ENCODE data around the gene COL11A2. TPM values are rescaled to one million over a fixed set of nuclear protein-coding genes. Genes with fewer than 3 reads are reported as not detected.

COL11A2 gene
- total RNA-seq, 2 experiments from 2014 or later = 0.88 to 1.4 TPM

DNA sequence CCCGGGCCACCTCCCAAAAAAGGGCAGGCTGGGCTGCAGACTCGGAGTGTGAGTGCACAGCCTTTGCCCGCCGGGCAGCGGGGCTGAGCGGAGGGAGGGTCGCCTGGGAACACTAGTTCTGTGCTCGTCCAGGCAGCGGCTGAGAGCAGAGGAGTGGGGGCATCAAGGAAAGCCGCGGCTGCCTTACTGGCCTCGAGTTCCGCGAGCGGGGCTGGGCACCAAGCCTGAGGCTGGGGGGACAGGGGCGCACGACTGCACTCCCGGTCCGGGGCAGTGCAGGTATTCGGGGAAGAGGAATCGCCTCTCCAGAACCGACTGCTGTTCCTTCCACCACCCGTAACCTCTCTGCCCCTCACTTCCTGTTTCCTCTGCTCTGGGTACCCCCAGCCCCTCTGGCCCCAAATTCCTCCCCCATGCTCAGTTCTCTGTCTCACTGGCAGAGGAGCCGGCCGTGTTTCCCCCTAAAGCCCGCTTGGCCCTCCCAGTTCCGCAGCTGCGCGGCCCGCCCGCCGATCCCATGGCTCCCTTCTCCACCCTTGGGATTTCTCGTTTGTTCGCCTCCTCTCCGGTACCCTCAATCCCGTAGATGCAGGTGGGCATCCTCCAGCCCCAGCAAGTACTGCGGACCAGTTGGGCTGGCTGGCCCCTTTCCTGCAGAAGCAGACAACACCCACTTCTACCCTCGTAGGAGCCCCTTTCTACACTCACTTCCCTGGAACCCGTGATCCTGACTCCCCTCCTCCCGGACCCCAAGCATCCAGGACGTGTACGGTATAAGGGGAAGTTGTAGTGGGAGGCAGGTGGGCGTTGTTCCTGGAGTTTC, 21.1 kb upstream of the COL11A2 start:
- intact Hi-C loops (cut with micrococcal nuclease) = no loop called here
- peaks cover 29% of the 10 kb centered on the region for H3K4me1 Mint-ChIP-seq (ENCODE audit: low read depth)
- no peaks in the 10 kb centered on the region for H3K9me3 Mint-ChIP-seq
- CTCF ChIA-PET = interaction anchor here (0.7 to 1.4 kb wide), 2 partner anchors 33 to 35 kb away, joined by 3 to 4 read pairs; no protein-coding TSS in a partner anchor
- H3K27ac Mint-ChIP-seq = no peak overlapping the region
- H3K27me3 Mint-ChIP-seq (ENCODE audit: low read depth) = peaks cover 28% of the 10 kb centered on the region
- H3K36me3 Mint-ChIP-seq (ENCODE audit: low read depth) = peaks cover 21% of the 10 kb centered on the region
- peak overlapping the region; percentile 57 for H3K4me3 Mint-ChIP-seq
- peak; percentile 39 for DNase-seq

- intact Hi-C loops (cut with micrococcal nuclease) = no loop called here
- CTCF ChIA-PET = interaction anchor here (0.7 to 1.4 kb wide), 2 partner anchors 34 to 35 kb away, joined by 3 to 4 read pairs; no protein-coding TSS in a partner anchor
Measured at GRCh38 chr6:33212857-33213165, 20.5 kb upstream of the COL11A2 start.

DNA sequence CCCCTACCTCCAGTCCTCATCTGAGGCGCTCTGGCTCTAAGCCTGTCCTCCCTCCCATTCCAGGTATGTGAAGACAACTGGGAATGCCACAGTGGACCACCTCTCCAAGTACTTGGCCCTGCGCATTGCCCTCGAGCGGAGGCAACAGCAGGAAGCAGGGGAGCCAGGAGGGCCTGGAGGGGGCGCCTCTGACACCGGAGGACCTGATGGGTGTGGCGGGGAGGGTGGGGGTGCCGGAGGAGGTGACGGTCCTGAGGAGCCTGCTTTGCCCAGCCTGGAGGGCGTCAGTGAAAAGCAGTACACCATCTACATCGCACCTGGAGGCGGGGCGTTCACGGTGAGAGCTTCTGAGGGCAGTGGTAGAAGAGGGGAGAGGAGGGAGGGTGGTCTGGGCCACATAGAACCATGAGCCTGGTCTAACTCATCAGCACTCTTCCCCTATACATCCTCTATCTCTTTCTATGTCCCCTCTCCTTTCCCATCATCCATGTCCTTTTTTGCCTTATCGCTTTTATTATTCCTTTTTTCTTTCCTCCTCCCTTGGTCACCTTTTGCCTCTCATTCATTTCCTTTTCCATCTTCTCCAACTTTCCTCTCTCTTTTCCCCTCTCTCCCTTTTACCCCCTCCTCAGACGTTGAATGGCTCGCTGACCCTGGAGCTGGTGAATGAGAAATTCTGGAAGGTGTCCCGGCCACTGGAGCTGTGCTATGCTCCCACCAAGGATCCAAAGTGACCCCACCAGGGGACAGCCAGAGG, 19.6 kb upstream of the COL11A2 start:
- no peaks in the 10 kb centered on the region for H3K9me3 Mint-ChIP-seq
- DNase-seq = no peak
- no peak overlapping the region for H3K4me3 Mint-ChIP-seq
- peaks cover 21% of the 10 kb centered on the region for H3K36me3 Mint-ChIP-seq (ENCODE audit: low read depth)
- no peak overlapping the region for H3K27ac Mint-ChIP-seq
- CTCF ChIA-PET = interaction anchor here (0.7 to 1.4 kb wide), 2 partner anchors 36 to 1065 kb away, joined by 4 to 5 read pairs; no protein-coding TSS in a partner anchor
- H3K4me1 Mint-ChIP-seq (ENCODE audit: low read depth) = peaks cover 34% of the 10 kb centered on the region
- H3K27me3 Mint-ChIP-seq (ENCODE audit: low read depth) = peaks cover 20% of the 10 kb centered on the region
- intact Hi-C loops (cut with micrococcal nuclease) = no loop called here

More at GRCh38 chr6:33212857-33213165, 20.5 kb upstream of the COL11A2 start:
- Mint-ChIP-seq H3K9me3 (no peaks in the 10 kb centered on the region), H3K4me3 (peak overlapping the region; percentile 57), H3K27me3 (ENCODE audit: low read depth) (peaks cover 22% of the 10 kb centered on the region), H3K4me1 (ENCODE audit: low read depth) (peaks cover 29% of the 10 kb centered on the region), H3K36me3 (ENCODE audit: low read depth) (peaks cover 21% of the 10 kb centered on the region), H3K27ac (peak overlapping the region; percentile 39)
- no peak for DNase-seq

DNA sequence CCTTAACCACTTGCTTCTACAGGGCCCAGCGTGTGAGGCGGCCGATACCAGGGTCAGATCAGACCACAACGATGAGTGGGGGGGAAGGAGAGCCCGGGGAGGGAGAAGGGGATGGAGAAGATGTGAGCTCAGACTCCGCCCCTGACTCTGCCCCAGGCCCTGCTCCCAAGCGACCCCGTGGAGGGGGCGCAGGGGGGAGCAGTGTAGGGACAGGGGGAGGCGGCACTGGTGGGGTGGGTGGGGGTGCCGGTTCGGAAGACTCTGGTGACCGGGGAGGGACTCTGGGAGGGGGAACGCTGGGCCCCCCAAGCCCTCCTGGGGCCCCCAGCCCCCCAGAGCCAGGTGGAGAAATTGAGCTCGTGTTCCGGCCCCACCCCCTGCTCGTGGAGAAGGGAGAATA, 18.9 kb upstream of the COL11A2 start:
- Mint-ChIP-seq H3K4me3 (no peak overlapping the region), H3K9me3 (no peaks in the 10 kb centered on the region), H3K36me3 (ENCODE audit: low read depth) (peaks cover 21% of the 10 kb centered on the region), H3K27ac (no peak overlapping the region), H3K27me3 (ENCODE audit: low read depth) (peaks cover 20% of the 10 kb centered on the region), H3K4me1 (ENCODE audit: low read depth) (peaks cover 41% of the 10 kb centered on the region)
- CTCF ChIA-PET = no interaction called here
- intact Hi-C loops (cut with micrococcal nuclease) = no loop called here
- no peak for DNase-seq

GRCh38 chr6:33209856-33210255, 17.6 kb upstream of the COL11A2 start:
- peaks cover 20% of the 10 kb centered on the region for H3K27me3 Mint-ChIP-seq (ENCODE audit: low read depth)
- peak overlapping the region; percentile 90 for H3K4me3 Mint-ChIP-seq
- intact Hi-C loops (cut with micrococcal nuclease) = loop anchor here (5.0 to 10.0 kb wide), 4 partner anchors 182 to 1015 kb away; partner anchors contain the start of genes GPSM3, KIFC1, PBX2 and PSMB8
- no peak for DNase-seq
- H3K9me3 Mint-ChIP-seq = no peaks in the 10 kb centered on the region
- H3K4me1 Mint-ChIP-seq (ENCODE audit: low read depth) = peaks cover 53% of the 10 kb centered on the region
- no peak overlapping the region for H3K27ac Mint-ChIP-seq
- H3K36me3 Mint-ChIP-seq (ENCODE audit: low read depth) = peaks cover 21% of the 10 kb centered on the region
- CTCF ChIA-PET = interaction anchor here (2.6 kb wide), 1 partner anchor 38 kb away, joined by 13 read pairs; no protein-coding TSS in a partner anchor

DNA sequence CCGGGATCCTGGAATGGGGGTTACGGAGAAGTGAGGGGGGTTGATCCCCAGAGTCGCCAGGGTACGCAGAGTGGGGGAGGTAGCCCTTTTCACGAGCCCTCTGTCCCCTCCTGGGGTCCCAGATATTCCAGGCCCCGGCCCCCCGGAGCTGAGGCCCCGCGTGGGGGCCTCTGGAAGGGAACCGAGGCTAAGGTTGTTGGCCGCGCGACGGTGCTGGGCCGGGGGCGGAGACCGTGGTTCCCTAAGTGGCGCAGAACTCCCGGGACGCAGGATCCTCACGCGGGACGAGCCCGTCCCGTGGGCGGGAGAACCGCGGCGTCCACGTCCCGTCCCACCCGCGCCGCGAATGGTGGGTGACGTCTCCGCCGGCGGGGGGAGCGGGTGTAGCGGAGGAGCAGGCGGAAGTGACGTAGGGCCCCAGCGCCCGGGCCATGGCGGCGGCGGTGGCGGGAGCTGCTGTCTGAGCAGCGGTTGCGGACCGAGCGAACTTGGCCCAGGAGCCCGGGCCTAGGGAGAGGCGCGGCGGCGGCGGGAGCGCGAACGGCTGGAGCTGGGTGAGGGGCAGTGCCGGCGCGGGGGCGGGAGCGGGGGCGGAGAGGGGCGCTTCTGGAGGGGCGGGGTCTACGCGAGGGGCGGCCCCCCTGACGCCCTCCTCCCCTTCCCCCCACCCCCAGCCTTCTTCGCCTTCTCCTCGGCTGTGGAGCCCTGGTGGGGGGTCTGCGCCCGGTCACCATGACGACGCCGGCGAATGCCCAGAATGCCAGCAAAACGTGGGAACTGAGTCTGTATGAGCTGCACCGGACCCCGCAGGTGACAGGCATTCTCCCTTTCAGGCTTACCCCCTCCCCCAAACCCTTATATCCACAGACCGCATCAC, 16.1 kb upstream of the COL11A2 start, which contains the start of gene RING1:
Gene RING1 (plus strand): TSS at position 410 of the 877 bp plus-strand sequence. CDS start 323 bp downstream, at position 733.
- peak within 1 kb of the TSS; percentile 92 for H3K27ac Mint-ChIP-seq
- H3K9me3 Mint-ChIP-seq = no peaks in the 10 kb centered on the region
- intact Hi-C loops (cut with micrococcal nuclease) = loop anchor here (5.0 to 10.0 kb wide), 4 partner anchors 184 to 1014 kb away; partner anchors contain the start of genes GPSM3, KIFC1, PBX2 and PSMB8
- CTCF ChIA-PET = interaction anchor here (0.6 to 2.6 kb wide), 8 partner anchors 10 to 223 kb away, joined by 3 to 13 read pairs (median 3); no protein-coding TSS in a partner anchor
- peaks cover 8% of the 10 kb centered on the region for H3K27me3 Mint-ChIP-seq (ENCODE audit: low read depth)
- H3K36me3 Mint-ChIP-seq (ENCODE audit: low read depth) = peaks cover 27% of the 10 kb centered on the region
- H3K4me1 Mint-ChIP-seq (ENCODE audit: low read depth) = peaks cover 55% of the 10 kb centered on the region
- peak; percentile 87 for DNase-seq
- H3K4me3 Mint-ChIP-seq = peak within 1 kb of the TSS; percentile 90

- CTCF ChIA-PET = interaction anchor here (2.6 kb wide), 1 partner anchor 40 kb away, joined by 13 read pairs; no protein-coding TSS in a partner anchor
- intact Hi-C loops (cut with micrococcal nuclease) = loop anchor here (5.0 to 10.0 kb wide), 4 partner anchors 185 to 1013 kb away; partner anchors contain the start of genes GPSM3, KIFC1, PBX2 and PSMB8
- H3K27ac Mint-ChIP-seq = peak overlapping the region; percentile 92
- H3K4me1 Mint-ChIP-seq (ENCODE audit: low read depth) = peaks cover 55% of the 10 kb centered on the region
- no peak for DNase-seq
- H3K9me3 Mint-ChIP-seq = no peaks in the 10 kb centered on the region
- peak overlapping the region; percentile 90 for H3K4me3 Mint-ChIP-seq
- peaks cover 33% of the 10 kb centered on the region for H3K36me3 Mint-ChIP-seq (ENCODE audit: low read depth)
- H3K27me3 Mint-ChIP-seq (ENCODE audit: low read depth) = peaks cover under 1% of the 10 kb centered on the region
Measured at GRCh38 chr6:33207552-33208090, 15.4 kb upstream of the COL11A2 start.

- DNase-seq = no peak
- peak overlapping the region; percentile 90 for H3K4me3 Mint-ChIP-seq
- peaks cover 35% of the 10 kb centered on the region for H3K36me3 Mint-ChIP-seq (ENCODE audit: low read depth)
- no peaks in the 10 kb centered on the region for H3K9me3 Mint-ChIP-seq
- CTCF ChIA-PET = no interaction called here
- intact Hi-C loops (cut with micrococcal nuclease) = loop anchor here (1.0 to 10.0 kb wide), 5 partner anchors 65 to 1012 kb away; partner anchors contain the start of genes GPSM3, KIFC1, PBX2 and PSMB8
- no peak overlapping the region for H3K27ac Mint-ChIP-seq
- H3K27me3 Mint-ChIP-seq (ENCODE audit: low read depth) = no peaks in the 10 kb centered on the region
- H3K4me1 Mint-ChIP-seq (ENCODE audit: low read depth) = peaks cover 59% of the 10 kb centered on the region
Measured at GRCh38 chr6:33206864-33207551, 14.7 kb upstream of the COL11A2 start.

- Mint-ChIP-seq H3K27me3 (ENCODE audit: low read depth) (no peaks in the 10 kb centered on the region), H3K36me3 (ENCODE audit: low read depth) (peaks cover 38% of the 10 kb centered on the region), H3K27ac (peak overlapping the region; percentile 90), H3K9me3 (no peaks in the 10 kb centered on the region), H3K4me3 (peak overlapping the region; percentile 85), H3K4me1 (ENCODE audit: low read depth) (peaks cover 65% of the 10 kb centered on the region)
- intact Hi-C loops (cut with micrococcal nuclease) = loop anchor here (1.0 to 10.0 kb wide), 5 partner anchors 66 to 1011 kb away; partner anchors contain the start of genes GPSM3, KIFC1, PBX2 and PSMB8
- no peak for DNase-seq
- CTCF ChIA-PET = interaction anchor here (1.0 kb wide), 1 partner anchor 9 kb away, joined by 4 read pairs; no protein-coding TSS in a partner anchor
Measured at GRCh38 chr6:33206027-33206863, 14.0 kb upstream of the COL11A2 start.
